Measurements from ENCODE around the gene MAD1L1. TPM values are rescaled to one million over a fixed set of nuclear protein-coding genes. Genes with fewer than 3 reads are reported as not detected.

Gene MAD1L1
- total and polyA plus RNA-seq, 2 of the 4 experiments (the other 2 are of a cell fraction) = 29.0 to 40.9 TPM

DNA sequence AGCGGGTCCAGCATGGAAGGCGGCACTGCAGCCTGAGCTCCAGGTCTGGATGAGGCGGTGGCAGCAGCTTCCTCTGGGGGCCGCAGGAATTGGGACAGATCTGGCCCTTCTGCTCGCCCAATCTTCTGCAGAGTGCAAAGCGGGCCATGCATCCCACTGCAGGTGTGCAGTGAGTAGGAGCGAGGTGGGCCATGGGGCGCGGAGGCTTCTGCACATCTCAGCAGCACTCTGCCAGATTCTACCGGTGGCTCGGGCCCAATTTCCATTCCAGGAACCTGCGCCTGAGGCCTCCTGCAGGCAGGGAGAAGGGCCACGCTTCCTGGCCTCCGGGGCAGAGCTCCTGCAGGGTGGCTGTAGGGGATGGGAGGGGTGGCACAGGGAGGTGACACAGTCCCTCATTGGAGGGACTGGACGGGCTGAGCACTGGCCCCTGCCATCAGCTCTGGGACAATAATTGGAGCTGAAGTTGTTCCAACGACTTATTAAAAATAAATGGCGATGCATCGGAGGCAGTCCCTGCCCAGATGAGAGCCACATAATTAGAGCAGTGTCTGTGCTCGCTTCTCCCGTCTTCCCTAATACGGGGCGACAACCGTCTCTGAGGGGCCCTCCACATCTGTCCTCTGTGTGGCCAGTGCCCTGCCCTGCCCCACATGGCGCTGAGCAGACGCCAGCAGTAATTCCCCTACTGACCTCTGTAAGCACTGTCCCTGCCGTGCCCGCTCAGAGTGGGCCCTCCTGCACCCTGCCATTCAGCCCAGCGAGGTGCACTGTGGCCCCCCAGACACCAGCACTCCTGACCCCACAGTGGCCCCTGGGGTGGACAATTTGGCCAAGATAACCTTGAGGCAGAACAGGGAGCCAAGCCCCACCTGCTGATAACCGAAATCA is 365.1 kb downstream of the MAD1L1 start:
- Histone ChIP-seq H2AK5ac (ENCODE audit: low read depth, low read length) (no peak overlapping the region), H2BK5ac (ENCODE audit: low read depth, low read length, poor library complexity, severe bottlenecking) (no peak overlapping the region), H3K36me3 (ENCODE audit: control insufficient read depth, insufficient read depth, low read length) (peaks cover 2% of the 10 kb centered on the region; the same call in 1 of the 2 replicates), H4K91ac (ENCODE audit: insufficient read depth, low read depth, low read length) (no peak overlapping the region), H3K23ac (ENCODE audit: low read depth, low read length) (no peak overlapping the region), H3K4me3 (ENCODE audit: insufficient read depth, low read depth, low read length) (no peak overlapping the region), H3K14ac (replicated peaks; ENCODE audit: low read depth, low read length) (no peak overlapping the region), H3K18ac (ENCODE audit: low read depth, low read length) (no peak overlapping the region), H2AK9ac (replicated peaks; ENCODE audit: low read depth, low read length, poor library complexity) (no peak overlapping the region), H2BK120ac (ENCODE audit: low read depth, low read length) (no peak overlapping the region), H3K79me1 (ENCODE audit: low read depth in 1 of 2, low read length in 2 of 2) (peaks cover 0 to 12% of the 10 kb centered on the region in 2 experiments; a peak in 1 of 4 replicates), H4K8ac (ENCODE audit: low read depth in 2 of 2, low read length in 2 of 2) (no peak overlapping the region), H3K4me2 (ENCODE audit: low read depth, low read length) (no peak overlapping the region), H3K9me1 (ENCODE audit: insufficient read depth, low read length) (no peaks in the 10 kb centered on the region), H3K9me3 (ENCODE audit: control insufficient read depth, insufficient read depth, low read length) (no peaks in the 10 kb centered on the region), H4K5ac (ENCODE audit: low read depth, low read length) (no peak overlapping the region), H3K4me1 (ENCODE audit: control insufficient read depth, insufficient read depth, low read length) (no peaks in the 10 kb centered on the region), H3K4ac (ENCODE audit: low read depth, low read length) (no peak overlapping the region), H3K27ac (ENCODE audit: insufficient read depth, low read length) (no peak overlapping the region), H3K27me3 (ENCODE audit: control insufficient read depth, insufficient read depth, low read length) (no peaks in the 10 kb centered on the region), H3K9ac (ENCODE audit: low read depth, low read length) (no peak overlapping the region), H3K56ac (ENCODE audit: extremely low read depth, insufficient read depth, low read length) (no peak overlapping the region), H2BK20ac (ENCODE audit: low read depth, low read length) (no peak overlapping the region), H4K20me1 (ENCODE audit: insufficient read depth, low read length) (no peaks in the 10 kb centered on the region), H2AFZ (replicated peaks; ENCODE audit: low read length, poor library complexity) (no peak overlapping the region), H2BK15ac (ENCODE audit: low read depth, low read length) (no peak overlapping the region)
- in situ Hi-C loops (cut with MboI; ENCODE audit: low sequenced_read_pairs) = no loop called here
- ChIA-PET POLR2A (ENCODE audit: unreplicated experiment) (no interaction called here), CTCF (no interaction called here)
- no peak for DNase-seq
- intact Hi-C loops (cut with micrococcal nuclease) = no loop called here
- WGBS, 2 experiments (ENCODE audit: extremely low coverage in 2 of 2, insufficient read length in 1 of 2) = 93% methylated on average over 17 of the region's 29 CpGs; no CpG with 5 or more reads in 1 of the 2 experiments
- BruUV-seq (replicated peaks) = no TSS peak
- no peak for ATAC-seq (ENCODE audit: low read depth)
- dilution Hi-C loops (cut with HindIII; ENCODE audit: low sequenced_read_pairs, unreplicated experiment) = no loop called here
- TF ChIP-seq MXI1 (IDR thresholded peaks at IDR 0.05; ENCODE audit: borderline replicate concordance, low read depth, low read length) (no peak), NFE2L2 (IDR thresholded peaks at IDR 0.05; ENCODE audit: low read depth, low read length) (no peak), POLR2A (IDR thresholded peaks at IDR 0.05; ENCODE audit: low read depth, low read length) (no peak), RAD21 (IDR thresholded peaks at IDR 0.05; ENCODE audit: low read length) (no peak), CHD1 (IDR thresholded peaks at IDR 0.05; ENCODE audit: low read depth, low read length) (no peak), BHLHE40 (IDR thresholded peaks at IDR 0.05; ENCODE audit: low read depth, low read length) (no peak), FOS (IDR thresholded peaks at IDR 0.05; ENCODE audit: low read depth, low read length) (no peak), SMC3 (IDR thresholded peaks at IDR 0.05; ENCODE audit: low read depth, low read length) (no peak), MAFK (IDR thresholded peaks at IDR 0.05; ENCODE audit: low read depth, low read length) (no peak), RCOR1 (IDR thresholded peaks at IDR 0.05; ENCODE audit: insufficient replicate concordance, low read length) (no peak), MAZ (IDR thresholded peaks at IDR 0.05; ENCODE audit: borderline replicate concordance, low read depth, low read length) (no peak), RFX5 (IDR thresholded peaks at IDR 0.05; ENCODE audit: low read depth, low read length) (no peak)
- TF ChIP-seq, protein P1, sequence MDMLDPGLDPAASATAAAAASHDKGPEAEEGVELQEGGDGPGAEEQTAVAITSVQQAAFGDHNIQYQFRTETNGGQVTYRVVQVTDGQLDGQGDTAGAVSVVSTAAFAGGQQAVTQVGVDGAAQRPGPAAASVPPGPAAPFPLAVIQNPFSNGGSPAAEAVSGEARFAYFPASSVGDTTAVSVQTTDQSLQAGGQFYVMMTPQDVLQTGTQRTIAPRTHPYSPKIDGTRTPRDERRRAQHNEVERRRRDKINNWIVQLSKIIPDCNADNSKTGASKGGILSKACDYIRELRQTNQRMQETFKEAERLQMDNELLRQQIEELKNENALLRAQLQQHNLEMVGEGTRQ (IDR thresholded peaks at IDR 0.05; ENCODE audit: low read depth, low read length) = no peak
- TF ChIP-seq, protein P2, sequence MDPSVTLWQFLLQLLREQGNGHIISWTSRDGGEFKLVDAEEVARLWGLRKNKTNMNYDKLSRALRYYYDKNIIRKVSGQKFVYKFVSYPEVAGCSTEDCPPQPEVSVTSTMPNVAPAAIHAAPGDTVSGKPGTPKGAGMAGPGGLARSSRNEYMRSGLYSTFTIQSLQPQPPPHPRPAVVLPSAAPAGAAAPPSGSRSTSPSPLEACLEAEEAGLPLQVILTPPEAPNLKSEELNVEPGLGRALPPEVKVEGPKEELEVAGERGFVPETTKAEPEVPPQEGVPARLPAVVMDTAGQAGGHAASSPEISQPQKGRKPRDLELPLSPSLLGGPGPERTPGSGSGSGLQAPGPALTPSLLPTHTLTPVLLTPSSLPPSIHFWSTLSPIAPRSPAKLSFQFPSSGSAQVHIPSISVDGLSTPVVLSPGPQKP (IDR thresholded peaks at IDR 0.05; ENCODE audit: borderline replicate concordance, low read depth, low read length) = no peak
- TF ChIP-seq, protein P3, sequence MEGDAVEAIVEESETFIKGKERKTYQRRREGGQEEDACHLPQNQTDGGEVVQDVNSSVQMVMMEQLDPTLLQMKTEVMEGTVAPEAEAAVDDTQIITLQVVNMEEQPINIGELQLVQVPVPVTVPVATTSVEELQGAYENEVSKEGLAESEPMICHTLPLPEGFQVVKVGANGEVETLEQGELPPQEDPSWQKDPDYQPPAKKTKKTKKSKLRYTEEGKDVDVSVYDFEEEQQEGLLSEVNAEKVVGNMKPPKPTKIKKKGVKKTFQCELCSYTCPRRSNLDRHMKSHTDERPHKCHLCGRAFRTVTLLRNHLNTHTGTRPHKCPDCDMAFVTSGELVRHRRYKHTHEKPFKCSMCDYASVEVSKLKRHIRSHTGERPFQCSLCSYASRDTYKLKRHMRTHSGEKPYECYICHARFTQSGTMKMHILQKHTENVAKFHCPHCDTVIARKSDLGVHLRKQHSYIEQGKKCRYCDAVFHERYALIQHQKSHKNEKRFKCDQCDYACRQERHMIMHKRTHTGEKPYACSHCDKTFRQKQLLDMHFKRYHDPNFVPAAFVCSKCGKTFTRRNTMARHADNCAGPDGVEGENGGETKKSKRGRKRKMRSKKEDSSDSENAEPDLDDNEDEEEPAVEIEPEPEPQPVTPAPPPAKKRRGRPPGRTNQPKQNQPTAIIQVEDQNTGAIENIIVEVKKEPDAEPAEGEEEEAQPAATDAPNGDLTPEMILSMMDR (conservative IDR thresholded peaks at IDR 0.05; ENCODE audit: low read depth, low read length) = no peak
